Muscle layer of colon (tissue), 2 donors: ENCODE measurements around the gene KAT2B.
"Not testable (repeated sequence)": the region's sequence is repeated elsewhere in the genome, so short reads cannot be mapped to it uniquely, and the experiment has no call there.

Experiments used
- H3K27ac ChIP-seq: one replicate; pipeline ENCODE4 v1.7.0; 2013; ENCODE audit warnings: low read depth, mild to moderate bottlenecking, low read length, moderate library complexity
- H3K27me3 ChIP-seq, 2 donors: one replicate each; pipeline ENCODE4 v1.7.0; 2013; ENCODE audit warnings: low read length in 2 of 2, mild to moderate bottlenecking in 2 of 2; ENCODE audit not compliant: insufficient read depth in 2 of 2, control insufficient read depth in 1 of 2
- H3K36me3 ChIP-seq: one replicate; pipeline ENCODE4 v1.7.0; 2013; ENCODE audit warnings: mild to moderate bottlenecking, low read length; ENCODE audit not compliant: insufficient read depth
- H3K4me1 ChIP-seq: one replicate; pipeline ENCODE4 v1.7.0; 2013; ENCODE audit warnings: mild to moderate bottlenecking, low read length; ENCODE audit not compliant: insufficient read depth
- H3K4me3 ChIP-seq, 2 donors: one replicate each; pipeline ENCODE4 v1.7.0; 2013; ENCODE audit warnings: low read length in 2 of 2, low read depth in 1 of 2, mild to moderate bottlenecking in 1 of 2, moderate library complexity in 1 of 2
- H3K9ac ChIP-seq: one replicate; pipeline ENCODE4 v1.7.0; 2013; ENCODE audit warnings: low read length
- H3K9me3 ChIP-seq: one replicate; pipeline ENCODE4 v1.7.0; 2013; ENCODE audit warnings: mild to moderate bottlenecking, low read length
- donor health status: abdominal sarcoma.
- donor health status: Adenocarcinoma of cecum.

KAT2B gene

DNA sequence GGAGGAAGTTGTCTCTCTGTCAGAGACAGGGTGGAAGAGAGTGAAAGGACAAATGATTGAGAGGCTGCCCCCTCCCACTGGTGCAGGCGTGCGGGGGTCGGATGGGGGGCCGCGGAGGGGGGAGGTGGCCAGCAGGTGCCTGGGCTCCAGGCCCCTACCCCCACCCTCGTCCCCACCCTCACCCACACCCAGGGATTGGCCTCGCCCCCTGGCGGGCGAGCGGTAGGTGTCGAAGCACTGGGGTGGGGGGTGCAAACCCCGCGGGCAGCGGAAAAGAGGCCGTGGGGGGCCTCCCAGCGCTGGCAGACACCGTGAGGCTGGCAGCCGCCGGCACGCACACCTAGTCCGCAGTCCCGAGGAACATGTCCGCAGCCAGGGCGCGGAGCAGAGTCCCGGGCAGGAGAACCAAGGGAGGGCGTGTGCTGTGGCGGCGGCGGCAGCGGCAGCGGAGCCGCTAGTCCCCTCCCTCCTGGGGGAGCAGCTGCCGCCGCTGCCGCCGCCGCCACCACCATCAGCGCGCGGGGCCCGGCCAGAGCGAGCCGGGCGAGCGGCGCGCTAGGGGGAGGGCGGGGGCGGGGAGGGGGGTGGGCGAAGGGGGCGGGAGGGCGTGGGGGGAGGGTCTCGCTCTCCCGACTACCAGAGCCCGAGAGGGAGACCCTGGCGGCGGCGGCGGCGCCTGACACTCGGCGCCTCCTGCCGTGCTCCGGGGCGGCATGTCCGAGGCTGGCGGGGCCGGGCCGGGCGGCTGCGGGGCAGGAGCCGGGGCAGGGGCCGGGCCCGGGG is at the start of gene KAT2B:
TSS of gene KAT2B (plus strand) at position 682 of the 783 bp plus-strand sequence. CDS start at position 714, 32 bp downstream.
- Histone ChIP-seq H3K9ac (peak within 1 kb of the TSS; percentile 75), H3K27me3 (no peaks in the 10 kb centered on the region), H3K27ac (peak within 1 kb of the TSS; percentile 95), H3K4me1 (peaks cover 41% of the 10 kb centered on the region), H3K4me3 (peak within 1 kb of the TSS; percentile 86 to 95), H3K9me3 (no peaks in the 10 kb centered on the region), H3K36me3 (no peaks in the 10 kb centered on the region)

DNA sequence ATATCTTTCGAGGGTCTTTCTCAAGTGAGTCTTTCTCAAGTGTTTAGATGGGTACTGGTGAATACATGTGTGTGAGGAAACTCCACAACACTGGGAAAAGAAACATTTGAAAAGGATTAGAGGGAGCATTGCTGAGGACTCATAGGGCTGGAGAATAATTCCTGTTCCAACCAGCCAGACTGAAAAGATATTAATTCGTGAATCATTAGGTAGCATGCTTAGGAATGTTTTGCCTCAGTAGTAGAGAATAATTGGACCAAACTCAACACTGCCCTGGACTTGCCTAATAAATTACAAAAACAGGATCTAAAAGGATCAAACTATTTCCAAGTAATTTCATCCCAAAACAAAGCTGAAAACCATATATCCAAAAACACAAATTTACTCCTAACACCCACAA is 45.5 kb upstream of the KAT2B start:
- no peaks in the 10 kb centered on the region for H3K9me3 ChIP-seq
- H3K36me3 ChIP-seq: no peaks in the 10 kb centered on the region
- H3K9ac ChIP-seq: no peak overlapping the region
- no peak overlapping the region for H3K27ac ChIP-seq
- H3K4me3 ChIP-seq: no peak overlapping the region
- no peaks in the 10 kb centered on the region for H3K4me1 ChIP-seq
- H3K27me3 ChIP-seq: no peaks in the 10 kb centered on the region

DNA sequence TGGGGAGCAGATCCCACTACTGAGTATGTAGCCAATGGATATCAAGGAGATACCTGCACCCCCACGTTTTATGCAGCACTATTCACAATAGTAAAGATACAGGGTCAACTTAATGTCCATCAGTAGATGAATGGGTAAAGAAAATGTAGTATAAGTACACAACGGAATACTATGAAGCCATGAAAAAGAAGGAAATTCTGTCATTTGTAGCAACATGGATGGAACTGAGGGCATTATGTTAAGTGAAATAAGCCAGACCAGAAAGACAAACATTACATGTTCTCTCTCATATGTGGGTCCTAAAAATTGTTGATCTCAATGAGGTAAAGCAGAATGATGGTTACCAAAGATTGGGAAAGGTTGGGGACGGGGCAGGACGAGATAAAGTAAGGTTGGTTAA is 42.7 kb upstream of the KAT2B start:
- H3K9me3 ChIP-seq: no peaks in the 10 kb centered on the region
- H3K27ac ChIP-seq: no peak overlapping the region
- no peaks in the 10 kb centered on the region for H3K36me3 ChIP-seq
- H3K4me3 ChIP-seq: no peak overlapping the region
- H3K27me3 ChIP-seq: no peaks in the 10 kb centered on the region
- no peaks in the 10 kb centered on the region for H3K4me1 ChIP-seq
- H3K9ac ChIP-seq: no peak overlapping the region

DNA sequence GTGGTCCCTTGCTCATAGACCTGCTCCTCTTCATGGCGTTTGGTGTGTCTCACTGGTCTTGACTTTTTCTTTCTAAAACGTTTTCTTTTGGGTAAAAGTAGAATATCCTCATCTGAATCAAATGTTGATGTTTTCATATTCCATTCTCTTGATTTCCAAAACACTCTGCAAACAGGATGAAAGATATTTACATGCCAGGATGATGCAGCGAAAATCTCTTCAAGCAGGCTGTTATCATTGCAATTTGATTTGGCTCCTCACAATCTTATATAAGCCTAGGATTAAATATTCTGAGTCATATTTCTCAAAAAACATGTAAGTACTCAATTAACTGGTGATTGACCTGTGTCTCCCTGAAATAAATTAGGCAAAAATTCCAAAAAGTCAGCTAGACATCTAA is 38.3 kb upstream of the KAT2B start:
- Histone ChIP-seq H3K27ac (no peak overlapping the region), H3K27me3 (no peaks in the 10 kb centered on the region), H3K4me1 (no peaks in the 10 kb centered on the region), H3K36me3 (no peaks in the 10 kb centered on the region), H3K4me3 (no peak overlapping the region), H3K9me3 (no peaks in the 10 kb centered on the region), H3K9ac (no peak overlapping the region)

DNA sequence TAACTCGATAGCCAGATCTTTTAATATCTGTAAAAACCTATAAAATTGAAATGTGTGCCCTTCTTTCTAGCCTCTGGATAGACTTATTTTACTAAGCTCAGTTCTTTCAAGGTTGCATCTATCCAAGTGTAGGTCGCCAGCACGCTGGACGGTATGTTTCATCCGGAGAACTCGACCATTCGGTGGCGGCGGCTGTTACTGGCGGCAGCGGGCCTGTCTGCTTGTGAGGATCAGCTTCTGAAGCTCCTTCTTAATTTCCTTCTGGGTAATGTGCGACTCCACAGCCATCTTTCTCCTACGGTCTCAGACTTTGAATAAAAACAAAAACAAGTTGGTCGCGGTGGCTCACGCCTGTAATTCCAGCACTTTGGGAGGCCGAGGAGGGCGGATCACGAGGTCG is 32.3 kb upstream of the KAT2B start:
- Histone ChIP-seq H3K4me3 (no peak overlapping the region), H3K9ac (no peak overlapping the region), H3K27me3 (no peaks in the 10 kb centered on the region)

DNA sequence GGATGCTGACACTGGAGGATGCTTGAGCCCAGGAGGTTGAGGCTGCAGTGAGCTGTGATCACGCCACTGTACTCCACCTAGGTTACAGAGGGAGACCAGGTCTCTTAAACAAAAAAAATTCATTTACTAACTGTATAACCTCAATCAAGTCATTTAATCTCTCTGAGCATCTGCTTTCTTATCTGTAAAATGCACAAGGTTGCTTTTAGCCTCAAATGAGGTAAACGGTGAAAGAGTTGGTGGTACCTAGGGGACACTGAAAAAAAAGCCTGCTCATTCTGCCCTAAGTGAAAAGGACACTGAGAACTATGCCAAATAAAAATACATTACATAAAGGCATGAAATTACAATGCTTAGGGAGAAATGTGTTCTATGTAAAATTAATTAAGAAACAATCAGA is 31.6 kb upstream of the KAT2B start:
- Histone ChIP-seq H3K36me3 (no peaks in the 10 kb centered on the region), H3K9me3 (no peaks in the 10 kb centered on the region), H3K27ac (no peak overlapping the region)

More for the DNA sequence above, 32.3 kb upstream of the KAT2B start:
- Histone ChIP-seq H3K4me1 (no peaks in the 10 kb centered on the region), H3K36me3 (no peaks in the 10 kb centered on the region), H3K27ac (no peak overlapping the region), H3K9me3 (no peaks in the 10 kb centered on the region)

DNA sequence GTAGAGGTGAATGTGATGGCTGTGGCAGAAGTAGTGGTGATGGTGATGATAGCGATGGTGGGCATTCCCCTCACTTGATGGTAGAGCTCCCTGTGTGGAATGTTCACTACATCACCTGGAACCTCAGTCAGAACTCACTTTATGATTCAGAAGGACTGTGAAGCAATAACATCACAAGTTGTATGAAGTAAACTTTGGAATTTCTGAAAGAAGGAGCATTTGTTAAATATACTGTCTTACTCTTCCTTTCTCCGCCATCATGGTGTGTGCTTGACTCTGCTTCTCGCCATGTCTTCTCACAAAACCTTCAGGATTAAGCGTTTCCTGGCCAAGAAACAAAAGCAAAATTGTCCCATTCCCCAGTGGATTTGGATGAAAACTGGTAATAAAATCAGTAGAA is 28.1 kb upstream of the KAT2B start, which contains the start of gene PP2D1:
TSS of gene PP2D1 (minus strand) at position 101 of the 400 bp plus-strand sequence. CDS start 192 bp downstream, outside the sequence.
- no peak within 1 kb of the TSS for H3K9ac ChIP-seq
- no peak within 1 kb of the TSS for H3K27ac ChIP-seq
- H3K4me3 ChIP-seq: no peak within 1 kb of the TSS
- no peaks in the 10 kb centered on the region for H3K27me3 ChIP-seq
- no peaks in the 10 kb centered on the region for H3K36me3 ChIP-seq
- H3K4me1 ChIP-seq: no peaks in the 10 kb centered on the region
- H3K9me3 ChIP-seq: no peaks in the 10 kb centered on the region

More for the DNA sequence above, 31.6 kb upstream of the KAT2B start:
- Histone ChIP-seq H3K27me3 (no peaks in the 10 kb centered on the region), H3K4me3 (no peak overlapping the region), H3K4me1 (no peaks in the 10 kb centered on the region), H3K9ac (no peak overlapping the region)

DNA sequence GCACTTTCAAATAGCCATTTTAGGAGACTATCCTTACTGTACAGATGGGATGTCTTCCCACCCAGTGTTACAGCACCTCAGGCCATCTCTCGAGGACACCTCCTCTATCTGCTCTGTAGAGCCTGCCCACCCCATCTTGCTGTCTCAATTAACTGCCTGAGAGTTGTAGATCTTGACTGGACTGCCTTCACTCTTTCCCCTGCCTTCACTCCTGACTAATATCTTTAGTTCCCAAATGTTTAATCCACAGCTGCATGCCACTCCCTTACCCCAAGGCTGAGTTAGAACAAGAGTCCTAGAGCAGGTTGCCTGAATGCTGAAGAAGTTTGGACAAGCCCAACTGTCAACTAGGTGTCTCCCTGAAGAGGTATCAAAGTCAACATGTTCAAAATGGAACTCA is 26.9 kb upstream of the KAT2B start:
- Histone ChIP-seq H3K4me1 (no peaks in the 10 kb centered on the region), H3K36me3 (no peaks in the 10 kb centered on the region), H3K9me3 (no peaks in the 10 kb centered on the region), H3K27me3 (no peaks in the 10 kb centered on the region), H3K4me3 (no peak overlapping the region), H3K9ac (no peak overlapping the region), H3K27ac (no peak overlapping the region)

DNA sequence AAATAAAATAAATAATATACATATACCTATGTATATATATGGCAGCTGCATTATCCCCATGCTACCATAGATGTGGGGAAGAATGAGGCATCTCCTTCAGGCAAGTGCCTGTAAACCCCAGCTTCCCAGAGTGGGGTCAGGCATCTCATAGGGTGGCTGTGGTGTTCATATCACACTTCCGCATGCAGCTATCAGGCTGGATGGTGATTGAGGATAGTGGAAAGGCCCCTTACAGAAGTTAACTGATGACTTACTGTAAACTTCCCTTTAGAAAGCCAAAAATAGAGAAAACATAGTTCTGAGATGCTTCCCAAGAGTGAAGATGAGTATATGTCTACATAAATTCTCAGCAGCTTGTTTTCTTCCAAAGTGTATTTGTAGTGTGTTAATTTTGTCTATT is 24.7 kb upstream of the KAT2B start:
- Histone ChIP-seq H3K9ac (no peak overlapping the region), H3K4me3 (no peak overlapping the region), H3K4me1 (no peaks in the 10 kb centered on the region), H3K27ac (no peak overlapping the region), H3K9me3 (no peaks in the 10 kb centered on the region), H3K36me3 (no peaks in the 10 kb centered on the region), H3K27me3 (no peaks in the 10 kb centered on the region)

DNA sequence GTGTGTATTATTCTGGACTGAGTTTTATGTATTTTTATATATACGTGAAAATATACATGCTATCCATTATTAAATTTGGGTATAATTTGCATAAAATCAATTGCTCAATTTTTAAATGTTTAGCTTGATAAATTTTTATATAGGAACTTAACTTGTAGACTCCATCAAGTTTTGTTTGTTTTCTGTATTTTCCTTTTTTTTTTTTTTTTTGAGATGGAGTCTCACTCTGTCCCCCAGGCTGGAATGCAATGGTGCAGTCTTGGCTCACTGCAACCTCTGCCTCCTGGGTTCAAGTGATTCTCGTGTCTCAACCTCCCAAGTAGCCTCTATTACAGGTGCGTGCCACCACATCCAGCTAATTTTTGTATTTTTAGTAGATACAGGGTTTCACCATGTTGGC is 24.2 kb upstream of the KAT2B start:
- not testable (repeated sequence) for H3K4me1 ChIP-seq, H3K27me3 ChIP-seq, H3K27ac ChIP-seq, H3K4me3 ChIP-seq, H3K36me3 ChIP-seq, H3K9me3 ChIP-seq, H3K9ac ChIP-seq

DNA sequence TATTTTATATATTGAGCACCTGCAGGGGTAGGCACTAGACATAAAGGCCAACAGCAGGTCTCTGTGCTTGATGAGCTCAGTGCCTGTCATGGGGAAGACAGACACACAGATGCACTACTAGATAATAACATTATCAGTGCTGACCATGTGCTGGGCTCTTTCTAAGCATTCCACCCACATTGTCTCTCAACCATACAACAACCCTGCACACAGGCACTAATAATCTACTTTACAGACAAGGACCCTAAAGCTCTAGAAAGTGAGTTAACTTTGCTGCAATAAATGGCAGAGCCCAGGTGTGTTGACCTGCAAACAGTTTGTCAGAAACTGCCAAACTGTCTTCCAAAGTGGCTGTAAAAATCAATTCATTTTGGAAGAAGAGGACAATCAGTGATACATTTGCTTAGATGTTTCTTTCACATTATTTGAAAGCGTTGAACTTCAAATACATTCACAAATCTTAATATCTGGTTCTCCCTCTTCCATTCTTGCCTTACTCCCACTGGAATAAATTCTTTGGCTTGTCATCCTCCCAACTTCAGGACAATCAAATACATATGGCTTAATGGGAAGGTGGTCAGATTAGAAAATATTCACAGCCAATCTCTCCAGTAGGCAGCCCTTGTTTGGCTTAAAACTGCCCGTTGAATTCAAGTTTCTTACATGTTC is 17.2 kb upstream of the KAT2B start:
- H3K27me3 ChIP-seq: no peaks in the 10 kb centered on the region
- no peaks in the 10 kb centered on the region for H3K9me3 ChIP-seq
- H3K4me3 ChIP-seq: no peak overlapping the region
- H3K4me1 ChIP-seq: peaks cover 12% of the 10 kb centered on the region
- no peak overlapping the region for H3K9ac ChIP-seq
- H3K27ac ChIP-seq: no peak overlapping the region
- no peaks in the 10 kb centered on the region for H3K36me3 ChIP-seq
